K562 (cell line): ENCODE data around the gene GPSM3. TPM values are rescaled to one million over a fixed set of nuclear protein-coding genes. Genes with fewer than 3 reads are reported as not detected.

ENCODE experiments used
- E2F3 ChIP-seq: fragments of 250-450 bp; sonication (Bioruptor Pico); IDR thresholded peaks from 2 replicates; pipeline ENCODE4 v1.4.0; 2020; ENCODE audit warnings: mild to moderate bottlenecking
- EP300 ChIP-seq: IDR thresholded peaks from 2 replicates; pipeline ENCODE4 v1.6.1; 2012; ENCODE audit warnings: low read length, improper control_type of control experiment
- EP400 ChIP-seq: fragments of 450-650 bp; IDR thresholded peaks from 2 replicates; pipeline ENCODE4 v1.6.1; 2017; ENCODE audit warnings: antibody characterized with exemption, mild to moderate bottlenecking, moderate library complexity
- KLF16 ChIP-seq: IDR thresholded peaks from 2 replicates; pipeline ENCODE4 v1.6.1; 2016; ENCODE audit warnings: antibody characterized with exemption
- KLF6 ChIP-seq: fragments of 250-450 bp; sonication (Bioruptor Pico); IDR thresholded peaks from 2 replicates; pipeline ENCODE4 v1.4.0; 2020; ENCODE audit warnings: mild to moderate bottlenecking, moderate library complexity, borderline replicate concordance
- MIER1 ChIP-seq: fragments of 450-650 bp; IDR thresholded peaks from 2 replicates; pipeline ENCODE4 v1.6.1; 2016; ENCODE audit warnings: antibody characterized with exemption, mild to moderate bottlenecking, low read depth
- MTF1 ChIP-seq: fragments of 250-450 bp; sonication (Bioruptor Pico); IDR thresholded peaks from 2 replicates; pipeline ENCODE4 v1.9.0; 2021; ENCODE audit warnings: moderate library complexity, mild to moderate bottlenecking, inconsistent platforms, borderline replicate concordance
- RBM39 ChIP-seq: fragments of 200-400 bp; formaldehyde crosslinking; optimal IDR thresholded peaks from 2 replicates; pipeline ENCODE3; 2018; ENCODE audit warnings: low read depth, low read length
- SMARCA5 ChIP-seq: fragments of 450-650 bp; IDR thresholded peaks from 2 replicates; pipeline ENCODE4 v1.6.1; 2016
- THRAP3 ChIP-seq: fragments of 450-650 bp; IDR thresholded peaks from 2 replicates; pipeline ENCODE4 v1.6.1; 2016; ENCODE audit warnings: mild to moderate bottlenecking, inconsistent platforms, borderline replicate concordance
- U2AF2 ChIP-seq: fragments of 200-400 bp; formaldehyde crosslinking; optimal IDR thresholded peaks from 2 replicates; pipeline ENCODE3; 2017; ENCODE audit warnings: low read depth, mild to moderate bottlenecking, low read length
- ZBTB1 ChIP-seq: sonication (generic); formaldehyde crosslinking; IDR thresholded peaks from 2 replicates; pipeline ENCODE4 v1.8.1; 2023; ENCODE audit warnings: missing genetic modification reagents, low read depth, mild to moderate bottlenecking, borderline replicate concordance
- ZNF124 ChIP-seq: sonication (generic); formaldehyde crosslinking; IDR thresholded peaks from 2 replicates; pipeline ENCODE4 v1.8.1; 2022; ENCODE audit warnings: missing genetic modification reagents
- ZNF444 ChIP-seq: fragments of 250-450 bp; sonication (Bioruptor Pico); IDR thresholded peaks from 2 replicates; pipeline ENCODE4 v1.4.0; 2020; ENCODE audit warnings: mild to moderate bottlenecking, moderate library complexity
- ZNF507 ChIP-seq: conservative IDR thresholded peaks from 2 replicates; pipeline ENCODE4 v1.6.1; 2017; ENCODE audit warnings: missing genetic modification characterization, missing compliant biosample characterization
- ZNF77 ChIP-seq: fragments of 250-450 bp; sonication (Bioruptor Pico); IDR thresholded peaks from 2 replicates; pipeline ENCODE4 v1.5.0; 2020
- ZZZ3 ChIP-seq: fragments of 450-650 bp; IDR thresholded peaks from 2 replicates; pipeline ENCODE4 v1.6.1; 2016; ENCODE audit warnings: antibody characterized with exemption, mild to moderate bottlenecking, moderate library complexity
- polyA plus RNA-seq, 8 experiments: library from polyadenylated mRNA; depleted of rRNA in 4 of 8; stranded (reverse) in 5 of 8; unstranded in 3 of 8; fragments of >200 nt; fragmentation: Nextera tagmentation in 2 of 8; fragmentation: Illumina TruSeq in 1 of 8; extraction: Ambion mirVana in 2 of 8; extraction: Trizol in 1 of 8; gene quantifications; 2 replicates each; pipeline versions ENCODE4 v1.2.1 to v1.2.3, GENCODE V29; 2011 to 2014; ENCODE audit warnings: inconsistent platforms in 1 of 8, missing spikeins in 1 of 8
- total RNA-seq, 7 experiments: library from RNA; depleted of rRNA in 6 of 7; stranded (reverse); fragments of >200 nt in 6 of 7; fragmentation: Illumina TruSeq in 2 of 7; extraction: Trizol in 2 of 7; gene quantifications; 2 replicates each; pipeline versions ENCODE4 v1.2.1 to v1.2.3, GENCODE V29; 2011 to 2021; ENCODE audit warnings: low replicate concordance in 1 of 7
- TF ChIP-seq, protein P1 (sequence below), 2 experiments: fragments of 150-350 bp in 1 of 2; IDR thresholded peaks; 2 replicates each; pipeline ENCODE4 v1.6.1; 2012 to 2016; ENCODE audit warnings: low read depth in 2 of 2, low read length in 2 of 2, mild to moderate bottlenecking in 1 of 2, moderate library complexity in 1 of 2
- TF ChIP-seq, protein P2 (sequence below): fragments of 450-650 bp; IDR thresholded peaks from 2 replicates; pipeline ENCODE4 v1.6.1; 2018; ENCODE audit warnings: mild to moderate bottlenecking, low read depth; ENCODE audit not compliant: partially characterized antibody
- TF ChIP-seq, protein P3 (sequence below): fragments of 450-650 bp; IDR thresholded peaks from 2 replicates; pipeline ENCODE4 v1.6.1; 2016
- TF ChIP-seq, protein P4 (sequence below): fragments of 450-650 bp; conservative IDR thresholded peaks from 2 replicates; pipeline ENCODE4 v1.6.1; 2016; ENCODE audit warnings: missing genetic modification characterization, low read depth, mild to moderate bottlenecking, control low read depth, missing compliant biosample characterization

The GPSM3 gene
- total and polyA plus RNA-seq, 9 of the 15 experiments (the other 6 are each of a cell fraction or from before 2014, with no cell fraction given) = 5.3 to 42.6 (median 24.4) TPM

DNA sequence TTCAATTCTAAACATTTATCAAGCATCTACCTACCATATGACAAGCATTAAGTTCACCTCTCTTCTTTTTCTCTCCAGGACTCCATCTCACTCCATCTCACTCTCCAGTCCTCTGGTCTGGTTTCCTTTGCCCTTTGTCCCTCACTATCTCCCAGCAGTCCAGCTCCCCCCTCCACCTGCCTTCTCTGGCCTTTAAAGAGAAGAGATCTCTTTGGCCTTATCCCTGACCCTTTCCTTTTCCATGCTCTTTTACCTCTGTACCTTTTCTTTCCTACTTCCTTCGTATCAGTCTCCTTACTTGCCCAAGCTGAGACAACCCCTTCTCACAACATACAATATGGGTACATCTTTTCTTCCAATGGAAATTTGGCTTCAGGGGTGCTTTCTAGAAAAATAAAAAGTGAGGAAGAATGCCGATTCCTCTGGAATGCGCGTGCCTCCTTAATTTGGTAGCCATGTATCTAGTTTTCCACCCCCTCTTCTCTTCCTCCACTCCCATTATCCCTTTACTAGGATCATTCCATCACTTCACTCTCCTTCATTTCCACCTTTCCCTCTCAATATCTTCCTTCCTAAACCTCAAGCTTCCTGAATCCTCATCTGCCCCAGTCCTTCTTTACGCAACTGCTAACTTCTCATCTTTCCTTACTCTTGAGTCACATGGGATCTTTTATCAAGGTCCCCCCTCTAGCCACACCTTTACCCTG lies 15.8 kb downstream of the GPSM3 start (continued):
- TF ChIP-seq, protein P1, sequence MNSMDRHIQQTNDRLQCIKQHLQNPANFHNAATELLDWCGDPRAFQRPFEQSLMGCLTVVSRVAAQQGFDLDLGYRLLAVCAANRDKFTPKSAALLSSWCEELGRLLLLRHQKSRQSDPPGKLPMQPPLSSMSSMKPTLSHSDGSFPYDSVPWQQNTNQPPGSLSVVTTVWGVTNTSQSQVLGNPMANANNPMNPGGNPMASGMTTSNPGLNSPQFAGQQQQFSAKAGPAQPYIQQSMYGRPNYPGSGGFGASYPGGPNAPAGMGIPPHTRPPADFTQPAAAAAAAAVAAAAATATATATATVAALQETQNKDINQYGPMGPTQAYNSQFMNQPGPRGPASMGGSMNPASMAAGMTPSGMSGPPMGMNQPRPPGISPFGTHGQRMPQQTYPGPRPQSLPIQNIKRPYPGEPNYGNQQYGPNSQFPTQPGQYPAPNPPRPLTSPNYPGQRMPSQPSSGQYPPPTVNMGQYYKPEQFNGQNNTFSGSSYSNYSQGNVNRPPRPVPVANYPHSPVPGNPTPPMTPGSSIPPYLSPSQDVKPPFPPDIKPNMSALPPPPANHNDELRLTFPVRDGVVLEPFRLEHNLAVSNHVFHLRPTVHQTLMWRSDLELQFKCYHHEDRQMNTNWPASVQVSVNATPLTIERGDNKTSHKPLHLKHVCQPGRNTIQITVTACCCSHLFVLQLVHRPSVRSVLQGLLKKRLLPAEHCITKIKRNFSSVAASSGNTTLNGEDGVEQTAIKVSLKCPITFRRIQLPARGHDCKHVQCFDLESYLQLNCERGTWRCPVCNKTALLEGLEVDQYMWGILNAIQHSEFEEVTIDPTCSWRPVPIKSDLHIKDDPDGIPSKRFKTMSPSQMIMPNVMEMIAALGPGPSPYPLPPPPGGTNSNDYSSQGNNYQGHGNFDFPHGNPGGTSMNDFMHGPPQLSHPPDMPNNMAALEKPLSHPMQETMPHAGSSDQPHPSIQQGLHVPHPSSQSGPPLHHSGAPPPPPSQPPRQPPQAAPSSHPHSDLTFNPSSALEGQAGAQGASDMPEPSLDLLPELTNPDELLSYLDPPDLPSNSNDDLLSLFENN (IDR thresholded peaks at IDR 0.05; ENCODE audit: low read depth in 2 of 2, low read length in 2 of 2) = no peak
- TF ChIP-seq EP300 = peak; percentile 34; the same call in 1 of the 2 replicates
- no peak for TF ChIP-seq ZNF507 (tag)
- TF ChIP-seq ZNF444 (CRISPR knock-in tag) = no peak
- TF ChIP-seq THRAP3 = peak; percentile 97
- 0 out of 2 replicates have a peak, but pooled peaks have one; percentile 60 for TF ChIP-seq KLF6
- 0 out of 2 replicates have a peak, but pooled peaks have one; percentile 40 for TF ChIP-seq MTF1 (CRISPR knock-in tag)
- TF ChIP-seq U2AF2 = no peak
- TF ChIP-seq ZBTB1 (CRISPR knock-in tag) = 0 out of 2 replicates have a peak, but pooled peaks have one; percentile 34
- TF ChIP-seq, protein P2, sequence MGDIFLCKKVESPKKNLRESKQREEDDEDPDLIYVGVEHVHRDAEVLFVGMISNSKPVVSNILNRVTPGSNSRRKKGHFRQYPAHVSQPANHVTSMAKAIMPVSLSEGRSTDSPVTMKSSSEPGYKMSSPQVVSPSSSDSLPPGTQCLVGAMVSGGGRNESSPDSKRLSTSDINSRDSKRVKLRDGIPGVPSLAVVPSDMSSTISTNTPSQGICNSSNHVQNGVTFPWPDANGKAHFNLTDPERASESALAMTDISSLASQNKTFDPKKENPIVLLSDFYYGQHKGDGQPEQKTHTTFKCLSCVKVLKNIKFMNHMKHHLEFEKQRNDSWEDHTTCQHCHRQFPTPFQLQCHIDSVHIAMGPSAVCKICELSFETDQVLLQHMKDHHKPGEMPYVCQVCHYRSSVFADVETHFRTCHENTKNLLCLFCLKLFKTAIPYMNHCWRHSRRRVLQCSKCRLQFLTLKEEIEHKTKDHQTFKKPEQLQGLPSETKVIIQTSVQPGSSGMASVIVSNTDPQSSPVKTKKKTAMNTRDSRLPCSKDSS = peak; percentile 56
- no peak for TF ChIP-seq RBM39
- 0 out of 2 replicates have a peak, but pooled peaks have one; percentile 26 for TF ChIP-seq ZNF77 (CRISPR knock-in tag)
- TF ChIP-seq, protein P3, sequence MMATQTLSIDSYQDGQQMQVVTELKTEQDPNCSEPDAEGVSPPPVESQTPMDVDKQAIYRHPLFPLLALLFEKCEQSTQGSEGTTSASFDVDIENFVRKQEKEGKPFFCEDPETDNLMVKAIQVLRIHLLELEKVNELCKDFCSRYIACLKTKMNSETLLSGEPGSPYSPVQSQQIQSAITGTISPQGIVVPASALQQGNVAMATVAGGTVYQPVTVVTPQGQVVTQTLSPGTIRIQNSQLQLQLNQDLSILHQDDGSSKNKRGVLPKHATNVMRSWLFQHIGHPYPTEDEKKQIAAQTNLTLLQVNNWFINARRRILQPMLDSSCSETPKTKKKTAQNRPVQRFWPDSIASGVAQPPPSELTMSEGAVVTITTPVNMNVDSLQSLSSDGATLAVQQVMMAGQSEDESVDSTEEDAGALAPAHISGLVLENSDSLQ = no peak
- TF ChIP-seq ZNF124 = no peak
- TF ChIP-seq MIER1 = peak; percentile 59; the same call in 1 of the 2 replicates
- peak; percentile 61; the same call in 1 of the 2 replicates for TF ChIP-seq ZZZ3
- TF ChIP-seq KLF16 = no peak
- TF ChIP-seq, protein P4, sequence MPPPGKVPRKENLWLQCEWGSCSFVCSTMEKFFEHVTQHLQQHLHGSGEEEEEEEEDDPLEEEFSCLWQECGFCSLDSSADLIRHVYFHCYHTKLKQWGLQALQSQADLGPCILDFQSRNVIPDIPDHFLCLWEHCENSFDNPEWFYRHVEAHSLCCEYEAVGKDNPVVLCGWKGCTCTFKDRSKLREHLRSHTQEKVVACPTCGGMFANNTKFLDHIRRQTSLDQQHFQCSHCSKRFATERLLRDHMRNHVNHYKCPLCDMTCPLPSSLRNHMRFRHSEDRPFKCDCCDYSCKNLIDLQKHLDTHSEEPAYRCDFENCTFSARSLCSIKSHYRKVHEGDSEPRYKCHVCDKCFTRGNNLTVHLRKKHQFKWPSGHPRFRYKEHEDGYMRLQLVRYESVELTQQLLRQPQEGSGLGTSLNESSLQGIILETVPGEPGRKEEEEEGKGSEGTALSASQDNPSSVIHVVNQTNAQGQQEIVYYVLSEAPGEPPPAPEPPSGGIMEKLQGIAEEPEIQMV (tag) = no peak
- peak; percentile 11; the same call in 1 of the 2 replicates for TF ChIP-seq SMARCA5
- no peak for TF ChIP-seq EP400
- peak; percentile 25; the same call in 1 of the 2 replicates for TF ChIP-seq E2F3
